SK-N-SH (cell line): ENCODE measurements around the gene OR10H4. TPM values are rescaled to one million over a fixed set of nuclear protein-coding genes. Genes with fewer than 3 reads are reported as not detected.

ENCODE experiments used
- CTCF ChIA-PET: fragments of 300-600, 350-600 bp; formaldehyde crosslinking; extraction: SDS; loops from one replicate; lab custom pipeline; 2021; lab: Yijun Ruan, JAX
- POLR2A ChIA-PET: fragments of 350-600 bp; sonication (Branson Sonifier 250); formaldehyde crosslinking; extraction: SDS; loops from one replicate; lab custom pipeline; 2020; ENCODE audit warnings: antibody characterized with exemption, inconsistent platforms; lab: Yijun Ruan, JAX
- DNase-seq: peaks from one replicate; pipeline ENCODE4 v3.0.0; 2012
- H2AFZ ChIP-seq: fragments of 200-600 bp; sonication (generic); 2 replicates; pipeline ENCODE4 v1.8.1; 2016; ENCODE audit warnings: antibody characterized with exemption, mild to moderate bottlenecking, low read depth
- H3F3A ChIP-seq: fragments of 200-600 bp; sonication (generic); replicated peaks from 2 replicates; pipeline ENCODE3; 2016; ENCODE audit warnings: antibody characterized with exemption, mild to moderate bottlenecking; ENCODE audit not compliant: insufficient read depth
- H3K27ac ChIP-seq, 2 experiments: fragments of 200-500 bp in 1 of 2; fragments of 200-600 bp in 1 of 2; sonication (Bioruptor generic) in 1 of 2; sonication (generic), shearing (Covaris generic) in 1 of 2; 2 replicates each; pipeline versions ENCODE4 v1.5.1 to v1.6.1; 2014 to 2016; ENCODE audit warnings: low read depth in 2 of 2, inconsistent platforms in 1 of 2, low read length in 1 of 2, mild to moderate bottlenecking in 1 of 2, mixed read lengths in 1 of 2
- H3K27me3 ChIP-seq: fragments of 200-600 bp; sonication (generic), shearing (Covaris generic); 2 replicates; pipeline ENCODE4 v1.6.1; 2016; ENCODE audit warnings: mixed run types; ENCODE audit not compliant: insufficient read depth
- H3K36me3 ChIP-seq, 2 experiments: fragments of 200-500 bp in 1 of 2; fragments of 200-600 bp in 1 of 2; sonication (Bioruptor generic) in 1 of 2; sonication (generic) in 1 of 2; replicated peaks in 1 of 2; 2 replicates each; pipeline versions ENCODE3 to v1.5.1; 2014 to 2016; ENCODE audit warnings: low read length in 1 of 2, mild to moderate bottlenecking in 1 of 2; ENCODE audit not compliant: insufficient read depth in 2 of 2, control insufficient read depth in 1 of 2
- H3K4me1 ChIP-seq, 2 experiments: fragments of 200-500 bp in 1 of 2; fragments of 200-600 bp in 1 of 2; sonication (Bioruptor generic) in 1 of 2; sonication (generic), shearing (Covaris generic) in 1 of 2; 2 replicates each; pipeline versions ENCODE4 v1.5.1 to v1.6.1; 2014 to 2016; ENCODE audit warnings: low read depth in 1 of 2, low read length in 1 of 2, mixed run types in 1 of 2; ENCODE audit not compliant: insufficient read depth in 2 of 2, control insufficient read depth in 1 of 2
- H3K4me2 ChIP-seq: fragments of 200-600 bp; sonication (generic), shearing (Covaris generic); 2 replicates; pipeline ENCODE4 v1.6.1; 2017; ENCODE audit warnings: mixed run types
- H3K4me3 ChIP-seq, 2 experiments: fragments of 200-500 bp in 1 of 2; fragments of 200-600 bp in 1 of 2; sonication (Bioruptor generic) in 1 of 2; sonication (generic), shearing (Covaris generic) in 1 of 2; 2 replicates each; pipeline versions ENCODE4 v1.5.1 to v1.8.1; 2014 to 2016; ENCODE audit warnings: low read depth in 2 of 2, inconsistent platforms in 1 of 2, low read length in 1 of 2, mild to moderate bottlenecking in 1 of 2, mixed read lengths in 1 of 2, moderate library complexity in 1 of 2
- H3K79me2 ChIP-seq: fragments of 200-600 bp; sonication (generic); 2 replicates; pipeline ENCODE4 v1.8.1; 2017; ENCODE audit warnings: mild to moderate bottlenecking; ENCODE audit not compliant: insufficient read depth
- H3K9ac ChIP-seq: fragments of 200-600 bp; sonication (generic); 2 replicates; pipeline ENCODE4 v1.6.1; 2017; ENCODE audit warnings: mixed run types
- H3K9me2 ChIP-seq: fragments of 200-600 bp; sonication (generic); 2 replicates; pipeline ENCODE4 v1.6.1; 2017; ENCODE audit warnings: mixed run types
- H3K9me3 ChIP-seq: fragments of 200-600 bp; sonication (generic); 2 replicates; pipeline ENCODE4 v1.6.1; 2017; ENCODE audit warnings: mixed run types, mild to moderate bottlenecking, moderate library complexity
- H4K20me1 ChIP-seq: fragments of 200-600 bp; sonication (generic); 2 replicates; pipeline ENCODE4 v1.6.1; 2017; ENCODE audit warnings: mild to moderate bottlenecking, mixed run types; ENCODE audit not compliant: insufficient read depth
- CTCF ChIP-seq: fragments of 200-600 bp; sonication (generic); IDR thresholded peaks from 2 replicates; pipeline ENCODE4 v1.6.1; 2017; ENCODE audit warnings: antibody characterized with exemption, mild to moderate bottlenecking, moderate library complexity
- EP300 ChIP-seq, 2 experiments: IDR thresholded peaks; 2 replicates each; pipeline versions ENCODE4 v1.4.0 to v1.6.1; 2012; ENCODE audit warnings: borderline replicate concordance in 1 of 2, low read depth in 1 of 2, low read length in 1 of 2
- EZH2phosphoT487 ChIP-seq: fragments of 200-600 bp; sonication (generic); IDR thresholded peaks from 2 replicates; pipeline ENCODE4 v1.6.1; 2017; ENCODE audit warnings: low read depth, mixed run types, mild to moderate bottlenecking, antibody characterized with exemption, moderate library complexity, borderline replicate concordance
- FOXJ3 ChIP-seq: sonication (generic); formaldehyde crosslinking; IDR thresholded peaks from 2 replicates; pipeline ENCODE4 v1.5.1; 2020; ENCODE audit warnings: mild to moderate bottlenecking, missing genetic modification reagents
- IRF3 ChIP-seq: fragments of 150-350 bp; IDR thresholded peaks from 2 replicates; pipeline ENCODE4 v1.6.1; 2016; ENCODE audit warnings: mild to moderate bottlenecking, low read depth, low read length
- JUND ChIP-seq: IDR thresholded peaks from 2 replicates; pipeline ENCODE4 v1.4.0; 2012
- MAX ChIP-seq: IDR thresholded peaks from 2 replicates; pipeline ENCODE4 v1.4.0; 2012; ENCODE audit warnings: low read depth
- MXI1 ChIP-seq: IDR thresholded peaks from 2 replicates; pipeline ENCODE4 v1.6.1; 2012; ENCODE audit warnings: mild to moderate bottlenecking, low read depth, low read length, improper control_type of control experiment
- PBX3 ChIP-seq: IDR thresholded peaks from 2 replicates; pipeline ENCODE4; 2012
- POLR2AphosphoS5 ChIP-seq: IDR thresholded peaks from 2 replicates; pipeline ENCODE4 v1.6.1; 2012; ENCODE audit warnings: low read depth, low read length
- RAD21 ChIP-seq: IDR thresholded peaks from 2 replicates; pipeline ENCODE4 v1.6.1; 2012; ENCODE audit warnings: mild to moderate bottlenecking, low read length
- REST ChIP-seq: IDR thresholded peaks from 2 replicates; pipeline ENCODE4 v1.6.1; 2012; ENCODE audit warnings: mild to moderate bottlenecking, low read depth, low read length, moderate library complexity
- SIN3A ChIP-seq: IDR thresholded peaks from 2 replicates; pipeline ENCODE4 v1.6.1; 2012; ENCODE audit warnings: low read depth, mild to moderate bottlenecking, low read length, moderate library complexity, borderline replicate concordance
- SMC3 ChIP-seq: IDR thresholded peaks from 2 replicates; pipeline ENCODE4 v1.6.1; 2012; ENCODE audit warnings: low read depth, low read length, improper control_type of control experiment
- TAF1 ChIP-seq: IDR thresholded peaks from 2 replicates; pipeline ENCODE4 v1.6.1; 2012; ENCODE audit warnings: low read depth, mild to moderate bottlenecking, low read length, moderate library complexity, borderline replicate concordance
- TCF12 ChIP-seq: IDR thresholded peaks from 2 replicates; pipeline ENCODE4 v1.4.0; 2012
- USF1 ChIP-seq: IDR thresholded peaks from 2 replicates; pipeline ENCODE4 v1.4.0; 2012; ENCODE audit warnings: low read depth, borderline replicate concordance
- YY1 ChIP-seq: IDR thresholded peaks from 2 replicates; pipeline ENCODE4 v1.4.0; 2012; ENCODE audit warnings: low read depth, mild to moderate bottlenecking
- WGBS: methylation state at CpG from one replicate; pipeline ENCODE4 v1.1.6; 2017; ENCODE audit warnings: low lambda C conversion rate; 5-methylcytosine and 5-hydroxymethylcytosine counted together
- polyA plus RNA-seq, 3 experiments: library from polyadenylated mRNA; depleted of rRNA; stranded (reverse); fragments of >200 nt; gene quantifications; 2 replicates each; pipeline ENCODE4 v1.2.3, GENCODE V29; 2012

Gene OR10H4
- polyA plus RNA-seq, 1 of the 3 experiments (the other 2 are of a cell fraction) = not detected

- Histone ChIP-seq H4K20me1 (no peaks in the 10 kb centered on the region), H3K9me3 (no peaks in the 10 kb centered on the region), H3K79me2 (no peaks in the 10 kb centered on the region), H3K9me2 (no peaks in the 10 kb centered on the region), H3F3A (no peaks in the 10 kb centered on the region), H3K4me3 (no peak overlapping the region), H3K27me3 (peaks cover 16% of the 10 kb centered on the region; the same call in 1 of the 2 replicates), H3K4me2 (no peak overlapping the region), H3K4me1 (no peaks in the 10 kb centered on the region), H2AFZ (no peak overlapping the region), H3K27ac (no peak overlapping the region), H3K9ac (no peak overlapping the region), H3K36me3 (no peaks in the 10 kb centered on the region)
- WGBS = 8% methylated on average over 4 of the region's 11 CpGs
- POLR2A ChIA-PET = no interaction called here
- DNase-seq = no peak
- CTCF ChIA-PET = interaction anchor here (1.0 kb wide), 1 partner anchor 109 kb away, joined by 3 read pairs; no protein-coding TSS in a partner anchor
- no peak for TF ChIP-seq SMC3
- no peak for TF ChIP-seq SIN3A
- no peak for TF ChIP-seq RAD21
- TF ChIP-seq PBX3 = no peak
- TF ChIP-seq REST = no peak
- TF ChIP-seq TAF1 = no peak
- no peak for TF ChIP-seq POLR2AphosphoS5
- TF ChIP-seq CTCF = no peak
- no peak for TF ChIP-seq EP300 (IDR thresholded peaks at IDR 0.05; ENCODE audit: borderline replicate concordance in 1 of 2, low read depth in 1 of 2, low read length in 1 of 2)
- no peak for TF ChIP-seq MXI1
- no peak for TF ChIP-seq TCF12
- TF ChIP-seq IRF3 = no peak
- no peak for TF ChIP-seq FOXJ3 (CRISPR knock-in tag)
- no peak for TF ChIP-seq JUND
- TF ChIP-seq USF1 = no peak
- TF ChIP-seq EZH2phosphoT487 = no peak
- no peak for TF ChIP-seq MAX
- no peak for TF ChIP-seq YY1
Observed at GRCh38 chr19:15900504-15900903, 48.3 kb upstream of the OR10H4 start.
